GM12878 (cell line): ENCODE results near the gene GOSR1. TPM values are rescaled to one million over a fixed set of nuclear protein-coding genes. Genes with fewer than 3 reads are reported as not detected.

Experiments used
- ATAC-seq: fragments of 200-7000 bp; cut with Tn5 transposase; 3 replicates; pipeline ENCODE4 v1.9.1; 2020; ENCODE audit warnings: mild to moderate bottlenecking, moderate library complexity
- BruUV-seq: library from RNA; stranded (reverse); fragments of 400-500 nt; replicated peaks from 2 replicates; lab custom pipeline; 2021; lab: Mats Ljungman, UMichigan
- CTCF ChIA-PET: fragments of 300-600 bp; sonication (Branson Sonifier 250); formaldehyde crosslinking; extraction: SDS; loops from one replicate; lab custom pipeline; 2021; ENCODE audit warnings: inconsistent platforms; lab: Yijun Ruan, JAX
- POLR2A ChIA-PET: fragments of 350-600 bp; formaldehyde crosslinking; extraction: SDS; loops from one replicate; lab custom pipeline; 2021; ENCODE audit warnings: inconsistent platforms; lab: Charles Lee
- RAD21 ChIA-PET: fragments of 300-600 bp; sonication (Branson Sonifier 250); formaldehyde crosslinking; loops from one replicate; lab custom pipeline; 2023; ENCODE audit warnings: antibody characterized with exemption; ENCODE audit not compliant: unreplicated experiment; lab: Charles Lee
- SMC1A ChIA-PET: fragments of 300-600 bp; sonication (Branson Sonifier 250); formaldehyde crosslinking; loops from one replicate; lab custom pipeline; 2023; ENCODE audit not compliant: unreplicated experiment, uncharacterized antibody; lab: Charles Lee
- DNase-seq: peaks from one replicate; pipeline ENCODE4 v3.0.0-alpha.2; 2011; ENCODE audit warnings: low read depth, low spot score
- FAIRE-seq: peaks from 3 replicates; lab custom pipeline; 2011; peaks lifted over from hg19 to GRCh38; lab: Jason Lieb, UNC
- H2AFZ ChIP-seq: 2 replicates; pipeline ENCODE4 v1.6.0; 2011; ENCODE audit warnings: low read depth, low read length, control low read depth; ENCODE audit not compliant: control insufficient read depth
- H3K27ac ChIP-seq: 2 replicates; pipeline ENCODE4 v1.5.1; 2011; ENCODE audit warnings: control low read depth; ENCODE audit not compliant: control insufficient read depth, insufficient read depth
- H3K27me3 ChIP-seq, 2 experiments: replicated peaks in 1 of 2; 2 replicates each; pipeline versions ENCODE4 v1.6.0 to v1.6.1; 2011; ENCODE audit warnings: low read length in 1 of 2; ENCODE audit not compliant: control insufficient read depth in 2 of 2, insufficient read depth in 2 of 2
- H3K36me3 ChIP-seq, 2 experiments: 2 replicates each; pipeline ENCODE4 v1.5.1; 2011; ENCODE audit warnings: low read length in 1 of 2; ENCODE audit not compliant: control insufficient read depth in 2 of 2, insufficient read depth in 2 of 2
- H3K4me1 ChIP-seq: 2 replicates; pipeline ENCODE4 v1.6.1; 2011; ENCODE audit warnings: mild to moderate bottlenecking, low read length, moderate library complexity, mixed read lengths; ENCODE audit not compliant: control insufficient read depth, insufficient read depth
- H3K4me2 ChIP-seq: 2 replicates; pipeline ENCODE4 v1.6.0; 2011; ENCODE audit warnings: control low read depth; ENCODE audit not compliant: control insufficient read depth, insufficient read depth
- H3K4me3 ChIP-seq: fragments of 200-600 bp; sonication (generic); 2 replicates; pipeline ENCODE4 v1.5.1; 2016
- H3K79me2 ChIP-seq: 2 replicates; pipeline ENCODE4 v1.6.0; 2011; ENCODE audit warnings: low read length; ENCODE audit not compliant: control insufficient read depth, insufficient read depth
- H3K9ac ChIP-seq: 2 replicates; pipeline ENCODE4 v1.8.0; 2011; ENCODE audit warnings: low read length, control low read depth, mixed read lengths; ENCODE audit not compliant: control insufficient read depth, insufficient read depth
- H3K9me3 ChIP-seq: replicated peaks from 3 replicates; pipeline ENCODE4 v1.5.1; 2011; ENCODE audit warnings: mild to moderate bottlenecking, low read length; ENCODE audit not compliant: control insufficient read depth, insufficient read depth
- H4K20me1 ChIP-seq: 2 replicates; pipeline ENCODE4 v1.6.0; 2011; ENCODE audit not compliant: control insufficient read depth, insufficient read depth
- ATF3 ChIP-seq: IDR thresholded peaks from 2 replicates; pipeline ENCODE4 v1.6.1; 2011; ENCODE audit warnings: low read depth, mild to moderate bottlenecking, low read length, moderate library complexity, borderline replicate concordance; ENCODE audit errors: extremely low read depth
- BCL3 ChIP-seq: IDR thresholded peaks from 2 replicates; pipeline ENCODE4 v1.6.1; 2011; ENCODE audit warnings: borderline replicate concordance, low read depth, mild to moderate bottlenecking, moderate library complexity, low read length; ENCODE audit not compliant: insufficient read depth, poor library complexity, severe bottlenecking
- CREB1 ChIP-seq: IDR thresholded peaks from 2 replicates; pipeline ENCODE4 v1.6.1; 2012; ENCODE audit warnings: low read depth, mild to moderate bottlenecking, inconsistent platforms
- EED ChIP-seq: sonication (generic); IDR thresholded peaks from 2 replicates; pipeline ENCODE4 v1.6.1; 2016; ENCODE audit warnings: antibody characterized with exemption, low read depth
- JUNB ChIP-seq: IDR thresholded peaks from 2 replicates; pipeline ENCODE4 v1.6.1; 2016; ENCODE audit warnings: antibody characterized with exemption, mild to moderate bottlenecking
- KLF5 ChIP-seq: fragments of 450-650 bp; IDR thresholded peaks from 2 replicates; pipeline ENCODE4 v1.6.1; 2014; ENCODE audit warnings: mild to moderate bottlenecking; ENCODE audit not compliant: partially characterized antibody
- RAD51 ChIP-seq: fragments of 450-650 bp; IDR thresholded peaks from 2 replicates; pipeline ENCODE4 v1.6.1; 2016; ENCODE audit warnings: moderate library complexity, mild to moderate bottlenecking, inconsistent platforms
- REST ChIP-seq: IDR thresholded peaks from 2 replicates; pipeline ENCODE4 v1.6.1; 2012; ENCODE audit warnings: mild to moderate bottlenecking, low read depth, low read length
- SMAD5 ChIP-seq: IDR thresholded peaks from 2 replicates; pipeline ENCODE4 v1.6.1; 2016; ENCODE audit warnings: antibody characterized with exemption, low read depth
- TBL1XR1 ChIP-seq: IDR thresholded peaks from 2 replicates; pipeline ENCODE4 v1.6.1; 2012; ENCODE audit warnings: low read depth, low read length, improper control_type of control experiment
- TCF3 ChIP-seq: IDR thresholded peaks from 2 replicates; pipeline ENCODE4 v1.6.1; 2012; ENCODE audit warnings: low read depth, mild to moderate bottlenecking, low read length, borderline replicate concordance; ENCODE audit not compliant: insufficient read depth
- USF1 ChIP-seq: IDR thresholded peaks from 2 replicates; pipeline ENCODE4 v1.6.1; 2011; ENCODE audit warnings: borderline replicate concordance, low read depth, mild to moderate bottlenecking, moderate library complexity, mixed read lengths, low read length; ENCODE audit not compliant: insufficient read depth; ENCODE audit errors: extremely low read length
- ZZZ3 ChIP-seq: IDR thresholded peaks from 2 replicates; pipeline ENCODE4 v1.6.1; 2011; ENCODE audit warnings: low read depth; ENCODE audit not compliant: control insufficient read depth, insufficient read length
- WGBS: methylation state at CpG from one replicate; pipeline ENCODE4 v1.1.6; 2016; ENCODE audit warnings: low lambda C conversion rate; ENCODE audit not compliant: insufficient replicate concordance, insufficient coverage; ENCODE audit errors: missing lambda C conversion rate; 5-methylcytosine and 5-hydroxymethylcytosine counted together
- in situ Hi-C: fragments of 300-500 bp; cut with MboI; formaldehyde crosslinking; loops from 9 replicates; pipeline ENCODE4 v1.14.3; 2018; ENCODE audit warnings: mixed read lengths
- intact Hi-C: fragments of 100-400 bp; cut with micrococcal nuclease; formaldehyde crosslinking; loops from one replicate; pipeline ENCODE4 v1.14.2; 2022; ENCODE audit not compliant: unreplicated experiment
- polyA plus RNA-seq, 11 experiments: library from polyadenylated mRNA; depleted of rRNA in 4 of 11; unstranded in 6 of 11; stranded (reverse) in 5 of 11; fragments of >200 nt; fragmentation: Nextera tagmentation in 4 of 11; fragmentation: Illumina TruSeq in 1 of 11; extraction: Ambion mirVana in 4 of 11; extraction: Trizol in 1 of 11; gene quantifications; 1 replicate in 1 of 11; 2 replicates in 10 of 11; pipeline versions ENCODE4 v1.2.1 to v1.2.3, GENCODE V29; 2011 to 2016; ENCODE audit warnings: inconsistent platforms in 2 of 11, missing spikeins in 2 of 11, low read depth in 1 of 11
- total RNA-seq, 4 experiments: library from RNA; depleted of rRNA in 3 of 4; stranded (reverse); fragments of >200 nt in 3 of 4; fragmentation: Illumina TruSeq in 1 of 4; extraction: Trizol in 1 of 4; gene quantifications; 2 replicates each; pipeline versions ENCODE4 v1.2.1 to v1.2.3, GENCODE V29; 2013 to 2021

Gene GOSR1
- total and polyA plus RNA-seq, 10 of the 15 experiments (the other 5 are each of a cell fraction or from before 2014, with no cell fraction given): 21.4 to 99.3 (median 42.9) TPM

- in situ Hi-C loops: no loop called here
- POLR2A ChIA-PET: no interaction called here
- no peak for FAIRE-seq
Observed at GRCh38 chr17:30559656-30560055, 82.4 kb downstream of the GOSR1 start.

More at GRCh38 chr17:30559656-30560055, 82.4 kb downstream of the GOSR1 start:
- Histone ChIP-seq H3K27ac (no peak overlapping the region), H3K9me3 (no peaks in the 10 kb centered on the region), H3K4me1 (no peaks in the 10 kb centered on the region), H3K36me3 (no peaks in the 10 kb centered on the region), H3K9ac (no peak overlapping the region), H3K27me3 (no peaks in the 10 kb centered on the region; a peak in 1 of 4 replicates), H2AFZ (no peak overlapping the region), H4K20me1 (no peaks in the 10 kb centered on the region), H3K4me2 (no peak overlapping the region), H3K79me2 (no peaks in the 10 kb centered on the region), H3K4me3 (no peak overlapping the region)
- ChIA-PET RAD21 (no interaction called here), CTCF (no interaction called here), SMC1A (no interaction called here)
- ATAC-seq (no peak), DNase-seq (no peak)
- TF ChIP-seq JUNB (no peak), RAD51 (no peak), ATF3 (no peak), BCL3 (no peak), EED (no peak), SMAD5 (no peak), USF1 (no peak), KLF5 (no peak), CREB1 (no peak), ZZZ3 (no peak), TBL1XR1 (no peak), REST (no peak), TCF3 (no peak)
- BruUV-seq: no TSS peak
- intact Hi-C loops: loop anchor here (5.0 kb wide), 1 partner anchor 217 kb away; no protein-coding TSS in a partner anchor
- 49% methylated on average over 7 of the region's 7 CpGs for WGBS
